CD4-positive, alpha-beta memory T cell (primary cell): ENCODE data around the gene KRT77. TPM values are rescaled to one million over a fixed set of nuclear protein-coding genes. Genes with fewer than 3 reads are reported as not detected.
"Not testable (repeated sequence)": the region's sequence is repeated elsewhere in the genome, so short reads cannot be mapped to it uniquely, and the experiment has no call there.

Experiments used
- CTCF ChIA-PET: fragments of 350-600 bp; sonication (Branson Sonifier 250); formaldehyde crosslinking; loops from one replicate; lab custom pipeline; 2021; ENCODE audit warnings: inconsistent platforms; ENCODE audit not compliant: partially characterized antibody; lab: Charles Lee
- POLR2A ChIA-PET: fragments of 350-600 bp; sonication (Branson Sonifier 250); formaldehyde crosslinking; loops from one replicate; lab custom pipeline; 2021; ENCODE audit not compliant: partially characterized antibody; lab: Charles Lee
- DNase-seq, 5 donors: peaks; one replicate each; pipeline versions ENCODE4 v3.0.0 to v3.0.0-alpha.2; 2020 to 2022; ENCODE audit warnings: mixed read lengths in 1 of 5
- H3K27ac ChIP-seq: one replicate; pipeline ENCODE4 v1.7.0; 2013; ENCODE audit warnings: low read depth, low read length
- H3K27me3 ChIP-seq: 2 replicates; pipeline ENCODE4 v1.7.0; 2013; ENCODE audit warnings: mild to moderate bottlenecking, low read length, moderate library complexity; ENCODE audit not compliant: insufficient read depth
- H3K36me3 ChIP-seq: 2 replicates; pipeline ENCODE4 v1.7.0; 2013; ENCODE audit warnings: mild to moderate bottlenecking, low read length, moderate library complexity; ENCODE audit not compliant: insufficient read depth
- H3K4me1 ChIP-seq: 2 replicates; pipeline ENCODE4 v1.7.0; 2013; ENCODE audit warnings: mild to moderate bottlenecking, low read length, moderate library complexity; ENCODE audit not compliant: insufficient read depth
- H3K4me3 ChIP-seq, 2 donors: one replicate each; pipeline ENCODE4 v1.7.0; 2013; ENCODE audit warnings: low read length in 2 of 2, mild to moderate bottlenecking in 1 of 2
- H3K9me3 ChIP-seq, 2 donors: one replicate each; pipeline ENCODE4 v1.7.0; 2013; ENCODE audit warnings: low read length in 2 of 2, control low read depth in 1 of 2; ENCODE audit not compliant: control insufficient read depth in 1 of 2
- H3K27ac Mint-ChIP-seq, 7 donors: one replicate each; pipeline ENCODE4 v1.8.0; 2020 to 2021; ENCODE audit warnings: mixed read lengths in 7 of 7, mild to moderate bottlenecking in 6 of 7, inconsistent platforms in 3 of 7, moderate library complexity in 3 of 7
- H3K27me3 Mint-ChIP-seq, 2 donors: one replicate each; pipeline ENCODE4 v1.8.0; 2020 to 2021; ENCODE audit warnings: mixed read lengths in 2 of 2
- H3K36me3 Mint-ChIP-seq, 2 donors: one replicate each; pipeline ENCODE4 v1.8.0; 2020 to 2021; ENCODE audit warnings: mixed read lengths in 2 of 2, inconsistent platforms in 1 of 2, mild to moderate bottlenecking in 1 of 2
- H3K4me1 Mint-ChIP-seq, 4 donors: one replicate each; pipeline ENCODE4 v1.8.0; 2020 to 2021; ENCODE audit warnings: mixed read lengths in 4 of 4, mild to moderate bottlenecking in 1 of 4
- H3K4me3 Mint-ChIP-seq, 8 donors: one replicate each; pipeline ENCODE4 v1.8.0; 2020 to 2021; ENCODE audit warnings: mixed read lengths in 8 of 8, mild to moderate bottlenecking in 7 of 8, moderate library complexity in 6 of 8, inconsistent platforms in 3 of 8
- H3K9me3 Mint-ChIP-seq, 8 donors: one replicate each; pipeline ENCODE4 v1.8.0; 2020 to 2021; ENCODE audit warnings: mixed read lengths in 8 of 8, mild to moderate bottlenecking in 5 of 8, inconsistent platforms in 3 of 8, moderate library complexity in 1 of 8
- intact Hi-C: fragments of 100-400 bp; cut with micrococcal nuclease; formaldehyde crosslinking; loops from one replicate; pipeline ENCODE4 v1.15.1; 2023
- polyA plus RNA-seq, 2 donors: library from polyadenylated mRNA; unstranded; fragments of 300-500 nt; fragmentation: Illumina TruSeq; gene quantifications; one replicate each; pipeline ENCODE4 v1.2.3, GENCODE V29; 2021
- total RNA-seq, 2 experiments: library from RNA; stranded (reverse); gene quantifications; one replicate each; pipeline ENCODE4 v1.2.3, GENCODE V29; 2021

Gene KRT77
- total and polyA plus RNA-seq, 4 experiments from 2014 or later: not detected

GRCh38 chr12:52674433-52674775 is 28.9 kb downstream of the KRT77 start:
- ChIA-PET CTCF (no interaction called here), POLR2A (interaction anchor here (0.5 kb wide), 1 partner anchor 224 kb away, joined by 3 read pairs; no protein-coding TSS in a partner anchor)
- intact Hi-C loops: no loop called here
- Histone ChIP-seq H3K36me3 (no peaks in the 10 kb centered on the region), H3K27ac (no peak overlapping the region), H3K4me3 (no peak overlapping the region), H3K4me1 (no peaks in the 10 kb centered on the region), H3K27me3 (no peaks in the 10 kb centered on the region), H3K9me3 (no peaks in the 10 kb centered on the region)
- Mint-ChIP-seq H3K27me3 (peaks cover 9 to 15% of the 10 kb centered on the region in 2 donors), H3K36me3 (no peaks in the 10 kb centered on the region), H3K27ac (peak overlapping the region in 1 of 7 donors; percentile 62), H3K4me3 (peak overlapping the region in 1 of 8 donors; percentile 20), H3K9me3 (peaks cover 0 to 3% (median 0%) of the 10 kb centered on the region in 8 donors), H3K4me1 (peaks cover 0 to 2% (median under 1%) of the 10 kb centered on the region in 4 donors)
- no peak for DNase-seq

- Histone ChIP-seq H3K4me1 (no peaks in the 10 kb centered on the region), H3K27me3 (no peaks in the 10 kb centered on the region), H3K9me3 (no peaks in the 10 kb centered on the region), H3K4me3 (no peak overlapping the region), H3K36me3 (no peaks in the 10 kb centered on the region), H3K27ac (no peak overlapping the region)
- Mint-ChIP-seq H3K4me1 (peaks cover 0 to 2% (median under 1%) of the 10 kb centered on the region in 4 donors), H3K4me3 (peak overlapping the region in 1 of 8 donors; percentile 2), H3K9me3 (peaks cover 0 to 3% (median 0%) of the 10 kb centered on the region in 8 donors), H3K27me3 (peaks cover 7 to 13% of the 10 kb centered on the region in 2 donors), H3K27ac (peak overlapping the region in 2 of 7 donors; percentile 39 to 62), H3K36me3 (no peaks in the 10 kb centered on the region)
- no peak for DNase-seq
- ChIA-PET POLR2A (no interaction called here), CTCF (no interaction called here)
- intact Hi-C loops: no loop called here
These were observed 29.5 kb downstream of the KRT77 start for GRCh38 chr12:52673713-52674432.

GRCh38 chr12:52673217-52673616 is 30.1 kb downstream of the KRT77 start:
- POLR2A ChIA-PET: no interaction called here
- CTCF ChIA-PET: no interaction called here
- Mint-ChIP-seq H3K27ac (no peak overlapping the region), H3K4me3 (no peak overlapping the region), H3K4me1 (peaks cover 0 to 2% (median under 1%) of the 10 kb centered on the region in 4 donors), H3K36me3 (no peaks in the 10 kb centered on the region), H3K27me3 (peaks cover 7 to 13% of the 10 kb centered on the region in 2 donors), H3K9me3 (peaks cover 0 to 3% (median 0%) of the 10 kb centered on the region in 8 donors)
- Histone ChIP-seq H3K36me3 (no peaks in the 10 kb centered on the region), H3K27me3 (no peaks in the 10 kb centered on the region), H3K4me1 (no peaks in the 10 kb centered on the region), H3K4me3 (no peak overlapping the region), H3K9me3 (no peaks in the 10 kb centered on the region), H3K27ac (no peak overlapping the region)
- no peak for DNase-seq
- intact Hi-C loops: no loop called here

- Histone ChIP-seq H3K9me3 (no peaks in the 10 kb centered on the region), H3K27me3 (no peaks in the 10 kb centered on the region), H3K4me1 (no peaks in the 10 kb centered on the region), H3K36me3 (no peaks in the 10 kb centered on the region), H3K27ac (no peak overlapping the region), H3K4me3 (no peak overlapping the region)
- intact Hi-C loops: no loop called here
- POLR2A ChIA-PET: no interaction called here
- Mint-ChIP-seq H3K9me3 (peaks cover 0 to 3% (median 0%) of the 10 kb centered on the region in 8 donors), H3K27me3 (peaks cover 9 to 13% of the 10 kb centered on the region in 2 donors), H3K4me1 (peaks cover 0 to 4% (median under 1%) of the 10 kb centered on the region in 4 donors), H3K4me3 (no peak overlapping the region), H3K36me3 (no peaks in the 10 kb centered on the region), H3K27ac (no peak overlapping the region)
- DNase-seq: no peak
- CTCF ChIA-PET: no interaction called here
These were observed 30.9 kb downstream of the KRT77 start for GRCh38 chr12:52672321-52672933.

- Histone ChIP-seq H3K36me3 (no peaks in the 10 kb centered on the region), H3K4me3 (no peak overlapping the region), H3K9me3 (no peaks in the 10 kb centered on the region), H3K27me3 (no peaks in the 10 kb centered on the region), H3K27ac (no peak overlapping the region), H3K4me1 (no peaks in the 10 kb centered on the region)
- CTCF ChIA-PET: no interaction called here
- Mint-ChIP-seq H3K36me3 (no peaks in the 10 kb centered on the region), H3K9me3 (peaks cover 0 to 3% (median 0%) of the 10 kb centered on the region in 8 donors), H3K27ac (no peak overlapping the region), H3K4me1 (peaks cover 0 to 4% (median 0%) of the 10 kb centered on the region in 4 donors), H3K4me3 (no peak overlapping the region), H3K27me3 (peaks cover 8 to 10% of the 10 kb centered on the region in 2 donors)
- POLR2A ChIA-PET: no interaction called here
- no peak for DNase-seq
- intact Hi-C loops: no loop called here
These were observed 32.4 kb downstream of the KRT77 start for GRCh38 chr12:52670961-52671360.

GRCh38 chr12:52670506-52670905 is 32.8 kb downstream of the KRT77 start:
- H3K36me3 ChIP-seq: no peaks in the 10 kb centered on the region
- peaks cover 8 to 10% of the 10 kb centered on the region in 2 donors for H3K27me3 Mint-ChIP-seq
- no peak overlapping the region for H3K4me3 ChIP-seq
- DNase-seq: no peak
- H3K4me1 Mint-ChIP-seq: peaks cover 0 to 4% (median 0%) of the 10 kb centered on the region in 4 donors
- intact Hi-C loops: no loop called here
- H3K9me3 ChIP-seq: no peaks in the 10 kb centered on the region
- no peaks in the 10 kb centered on the region for H3K4me1 ChIP-seq
- H3K27me3 ChIP-seq: no peaks in the 10 kb centered on the region
- H3K9me3 Mint-ChIP-seq: peaks cover 0 to 3% (median 0%) of the 10 kb centered on the region in 8 donors
- ChIA-PET CTCF (no interaction called here), POLR2A (no interaction called here)
- H3K36me3 Mint-ChIP-seq: no peaks in the 10 kb centered on the region
- no peak overlapping the region for H3K27ac ChIP-seq
- no peak overlapping the region for H3K4me3 Mint-ChIP-seq
- H3K27ac Mint-ChIP-seq: no peak overlapping the region

GRCh38 chr12:52669941-52670340 is 33.4 kb downstream of the KRT77 start:
- DNase-seq, H3K9me3 Mint-ChIP-seq, H3K27me3 ChIP-seq, H3K9me3 ChIP-seq, intact Hi-C loops, H3K36me3 Mint-ChIP-seq, H3K27me3 Mint-ChIP-seq, H3K4me1 Mint-ChIP-seq, H3K27ac ChIP-seq, H3K4me3 Mint-ChIP-seq, H3K27ac Mint-ChIP-seq, POLR2A ChIA-PET, H3K36me3 ChIP-seq, H3K4me1 ChIP-seq, CTCF ChIA-PET, H3K4me3 ChIP-seq: not testable (repeated sequence)
